SKM-1 treated with dmso at 0.1 percent for 144 hours (cell line): ENCODE results near the gene ERC2.

ENCODE experiments used
- DNase-seq: peaks from one replicate; lab custom pipeline; 2025; ENCODE audit not compliant: unreplicated experiment; lab: John Stamatoyannopoulos, UW

Gene ERC2

GRCh38 chr3:55469957-55470526, 998.2 kb downstream of the ERC2 start:
- no peak for DNase-seq

GRCh38 chr3:55468251-55468650, 1000.0 kb downstream of the ERC2 start:
- DNase-seq: no peak

GRCh38 chr3:55467099-55467498, 1001.2 kb downstream of the ERC2 start:
- DNase-seq: no peak

- no peak for DNase-seq
Measured at GRCh38 chr3:55466526-55466925, 1001.7 kb downstream of the ERC2 start.

GRCh38 chr3:55461896-55462295, 1006.4 kb downstream of the ERC2 start:
- no peak for DNase-seq

- DNase-seq: no peak
Measured at GRCh38 chr3:55459838-55460237, 1008.4 kb downstream of the ERC2 start.
